GM12875 (cell line): Measurements from ENCODE around the gene SMAD3.

Source experiments
- H3K4me3 ChIP-seq: one replicate; pipeline ENCODE4 v1.5.1; 2011; ENCODE audit warnings: low read depth, low read length, control low read depth
- TF ChIP-seq, protein P1 (sequence below): IDR thresholded peaks from 2 replicates; pipeline ENCODE4 v1.5.1; 2011; ENCODE audit warnings: low read depth, mild to moderate bottlenecking, control low read depth, inconsistent platforms, low read length, moderate library complexity, borderline replicate concordance; ENCODE audit not compliant: insufficient read depth

Gene SMAD3

DNA sequence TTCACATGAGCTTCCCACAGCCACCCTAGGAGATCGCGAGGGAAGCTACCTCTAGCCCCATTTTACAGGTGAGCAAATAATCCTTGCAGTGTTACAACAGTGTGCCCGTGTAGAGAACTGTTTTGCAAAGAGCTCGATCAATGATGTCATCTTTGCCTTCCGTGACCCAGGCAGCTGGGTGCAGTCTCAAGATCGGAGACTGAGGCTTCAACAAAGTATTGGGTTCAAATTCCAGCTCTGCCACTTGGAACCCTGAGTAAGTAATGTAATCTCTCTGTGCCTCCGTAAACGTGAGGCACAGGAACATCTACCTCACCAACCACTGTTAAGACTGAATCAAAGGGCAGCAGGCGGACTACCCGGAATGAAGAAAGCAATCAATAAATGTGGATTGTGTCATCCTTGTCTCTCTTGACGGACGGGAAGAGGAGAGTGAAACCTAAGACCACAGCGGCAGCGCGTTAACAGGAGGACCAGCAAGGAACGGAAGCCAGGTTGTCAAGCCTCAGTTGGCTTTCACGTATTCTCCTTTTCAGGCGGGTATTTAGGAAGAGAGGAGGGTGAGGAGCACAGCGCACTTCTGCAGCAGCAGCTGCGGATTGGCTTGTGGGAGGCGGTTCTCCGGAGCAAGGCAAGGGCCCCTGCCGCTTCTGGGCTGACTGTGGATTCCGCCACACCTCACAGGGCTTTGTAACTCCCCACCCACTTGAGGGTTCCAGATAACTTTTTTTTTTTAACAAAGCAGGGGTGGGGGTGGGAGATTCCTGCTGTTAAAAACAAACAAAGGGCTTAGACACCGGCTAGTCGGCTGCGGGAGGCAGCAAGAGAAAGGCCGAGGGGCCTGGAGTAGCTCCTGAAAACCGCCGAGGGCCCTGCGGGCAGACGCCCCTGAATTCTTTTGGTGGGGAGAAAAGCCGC lies 1.5 kb upstream of the SMAD3 start:
- TF ChIP-seq, protein P1, sequence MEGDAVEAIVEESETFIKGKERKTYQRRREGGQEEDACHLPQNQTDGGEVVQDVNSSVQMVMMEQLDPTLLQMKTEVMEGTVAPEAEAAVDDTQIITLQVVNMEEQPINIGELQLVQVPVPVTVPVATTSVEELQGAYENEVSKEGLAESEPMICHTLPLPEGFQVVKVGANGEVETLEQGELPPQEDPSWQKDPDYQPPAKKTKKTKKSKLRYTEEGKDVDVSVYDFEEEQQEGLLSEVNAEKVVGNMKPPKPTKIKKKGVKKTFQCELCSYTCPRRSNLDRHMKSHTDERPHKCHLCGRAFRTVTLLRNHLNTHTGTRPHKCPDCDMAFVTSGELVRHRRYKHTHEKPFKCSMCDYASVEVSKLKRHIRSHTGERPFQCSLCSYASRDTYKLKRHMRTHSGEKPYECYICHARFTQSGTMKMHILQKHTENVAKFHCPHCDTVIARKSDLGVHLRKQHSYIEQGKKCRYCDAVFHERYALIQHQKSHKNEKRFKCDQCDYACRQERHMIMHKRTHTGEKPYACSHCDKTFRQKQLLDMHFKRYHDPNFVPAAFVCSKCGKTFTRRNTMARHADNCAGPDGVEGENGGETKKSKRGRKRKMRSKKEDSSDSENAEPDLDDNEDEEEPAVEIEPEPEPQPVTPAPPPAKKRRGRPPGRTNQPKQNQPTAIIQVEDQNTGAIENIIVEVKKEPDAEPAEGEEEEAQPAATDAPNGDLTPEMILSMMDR: no peak
- H3K4me3 ChIP-seq: no peak overlapping the region

DNA sequence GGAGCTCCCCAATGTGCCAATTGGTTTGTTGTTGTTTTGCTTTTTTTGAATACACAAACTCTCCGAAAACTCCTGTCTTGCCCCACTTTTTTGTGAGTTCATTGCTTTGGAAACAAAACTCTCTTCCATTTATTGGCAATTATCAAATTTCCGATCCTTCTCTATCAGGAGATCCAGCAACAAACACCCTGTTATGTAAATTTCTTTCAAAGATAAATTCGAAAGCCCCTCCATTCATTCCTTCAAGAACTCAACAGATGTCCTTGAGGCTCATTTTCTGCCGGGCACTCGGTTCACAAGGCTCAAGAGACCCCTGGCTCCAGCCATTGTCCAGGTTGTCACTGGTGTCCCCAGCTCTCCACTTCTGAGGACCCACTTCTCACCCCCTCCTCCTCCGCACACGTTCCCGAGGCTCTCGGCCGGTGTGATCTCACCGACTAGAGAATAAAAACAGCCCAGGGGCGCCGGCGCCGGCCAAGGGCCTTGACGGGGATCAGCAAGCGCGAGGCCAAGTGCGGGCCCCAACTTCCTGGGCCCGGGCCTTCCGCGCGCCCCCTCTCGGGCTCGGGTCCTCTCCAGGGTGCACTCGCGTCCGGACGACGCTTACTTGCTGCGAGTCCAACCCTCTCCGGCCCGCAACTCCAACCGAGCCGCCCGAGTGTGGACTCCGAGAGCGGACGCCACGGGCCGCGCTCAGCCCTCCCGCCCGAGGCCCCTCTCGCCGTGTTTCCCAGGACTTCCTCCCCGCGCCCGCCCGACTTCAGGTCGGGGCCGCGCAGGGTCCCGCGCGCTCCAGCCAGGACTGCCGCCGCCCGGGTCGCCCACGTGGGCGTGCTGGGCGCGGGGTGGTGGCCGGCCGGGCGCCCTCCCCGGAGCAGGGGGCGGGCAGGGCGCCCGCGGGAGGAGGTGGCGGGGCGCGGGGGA lies 533 bp upstream of the SMAD3 start:
- H3K4me3 ChIP-seq: peak overlapping the region; percentile 77
- TF ChIP-seq, protein P1: peak; percentile 14; the same call in 1 of the 2 replicates

DNA sequence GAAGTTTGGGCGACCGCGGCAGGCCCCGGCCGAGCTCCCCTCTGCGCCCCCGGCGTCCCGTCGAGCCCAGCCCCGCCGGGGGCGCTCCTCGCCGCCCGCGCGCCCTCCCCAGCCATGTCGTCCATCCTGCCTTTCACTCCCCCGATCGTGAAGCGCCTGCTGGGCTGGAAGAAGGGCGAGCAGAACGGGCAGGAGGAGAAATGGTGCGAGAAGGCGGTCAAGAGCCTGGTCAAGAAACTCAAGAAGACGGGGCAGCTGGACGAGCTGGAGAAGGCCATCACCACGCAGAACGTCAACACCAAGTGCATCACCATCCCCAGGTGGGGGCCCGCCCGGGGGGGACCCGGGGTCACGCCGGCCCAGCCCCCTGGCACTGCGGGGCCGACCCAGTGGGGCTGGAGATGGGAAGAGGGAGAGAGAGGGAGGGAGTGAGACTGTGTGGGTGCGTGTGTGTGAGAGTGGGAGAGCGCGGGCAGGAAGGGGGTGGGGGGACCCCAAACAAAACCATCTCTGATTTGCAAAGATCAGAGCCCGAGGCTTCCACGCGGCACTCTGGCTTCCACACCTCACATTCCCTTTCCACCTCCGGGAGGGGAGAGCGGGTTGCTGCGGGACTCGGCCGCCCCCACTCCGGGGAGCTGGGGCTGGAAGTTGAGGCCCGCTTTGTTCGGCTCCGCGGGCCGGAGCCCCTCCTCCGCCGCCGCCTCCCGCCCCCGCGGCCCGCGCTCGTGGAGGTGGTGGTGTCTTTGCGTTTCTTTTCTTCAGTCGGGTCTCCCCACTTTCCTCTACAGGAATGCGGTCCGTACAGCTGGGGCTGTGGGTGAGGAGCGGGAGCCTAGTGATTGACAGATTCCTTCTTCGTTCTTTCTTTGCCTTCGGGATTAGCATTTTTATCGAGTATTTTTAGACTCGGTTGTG lies 898 bp downstream of the SMAD3 start:
- H3K4me3 ChIP-seq: peak overlapping the region; percentile 77
- TF ChIP-seq, protein P1: 0 out of 2 replicates have a peak, but pooled peaks have one; percentile 0

DNA sequence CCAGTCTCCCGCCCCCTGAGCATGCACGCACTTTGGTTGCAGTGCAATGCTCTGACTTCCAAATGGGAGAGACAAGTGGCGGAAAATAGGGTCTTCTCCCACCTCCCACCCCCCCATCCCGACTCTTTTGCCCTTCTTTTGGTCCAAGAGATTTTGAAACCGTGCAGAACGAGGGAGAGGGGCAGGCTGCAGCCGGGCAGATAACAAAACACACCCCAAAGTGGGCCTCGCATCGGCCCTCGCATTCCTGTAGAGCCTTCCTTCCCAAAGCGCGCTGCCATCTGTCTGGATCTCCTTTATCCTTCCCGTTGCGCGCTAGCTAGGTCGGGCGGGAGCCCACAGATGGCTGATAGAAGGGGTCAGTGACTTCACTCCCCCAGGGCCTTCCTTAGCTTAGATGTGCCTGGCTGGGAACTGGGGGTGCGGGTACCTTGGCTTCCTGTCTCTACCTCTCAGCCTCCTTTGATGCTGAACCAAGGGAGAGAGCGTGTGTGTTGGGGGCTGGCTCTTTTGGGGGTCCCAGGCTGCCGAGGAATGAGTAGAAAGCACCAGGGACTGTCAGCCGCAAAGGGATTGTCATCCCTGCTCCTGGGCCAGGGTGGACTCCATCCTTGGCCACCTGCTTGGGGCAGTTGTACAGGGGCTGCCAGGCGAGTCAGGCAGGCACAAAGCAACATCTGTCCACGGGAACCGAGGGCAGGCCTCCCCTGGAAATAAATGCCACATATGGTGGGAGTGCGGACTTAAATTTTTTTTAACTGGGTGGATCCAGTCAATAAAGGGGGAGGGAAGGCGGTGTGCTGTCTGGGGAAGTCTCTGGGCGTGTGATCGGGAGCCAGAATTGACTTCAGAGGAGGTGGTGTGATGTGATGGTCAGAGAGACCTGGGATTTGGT lies 1.8 kb downstream of the SMAD3 start:
- H3K4me3 ChIP-seq: peak overlapping the region; percentile 77
- TF ChIP-seq, protein P1: no peak

DNA sequence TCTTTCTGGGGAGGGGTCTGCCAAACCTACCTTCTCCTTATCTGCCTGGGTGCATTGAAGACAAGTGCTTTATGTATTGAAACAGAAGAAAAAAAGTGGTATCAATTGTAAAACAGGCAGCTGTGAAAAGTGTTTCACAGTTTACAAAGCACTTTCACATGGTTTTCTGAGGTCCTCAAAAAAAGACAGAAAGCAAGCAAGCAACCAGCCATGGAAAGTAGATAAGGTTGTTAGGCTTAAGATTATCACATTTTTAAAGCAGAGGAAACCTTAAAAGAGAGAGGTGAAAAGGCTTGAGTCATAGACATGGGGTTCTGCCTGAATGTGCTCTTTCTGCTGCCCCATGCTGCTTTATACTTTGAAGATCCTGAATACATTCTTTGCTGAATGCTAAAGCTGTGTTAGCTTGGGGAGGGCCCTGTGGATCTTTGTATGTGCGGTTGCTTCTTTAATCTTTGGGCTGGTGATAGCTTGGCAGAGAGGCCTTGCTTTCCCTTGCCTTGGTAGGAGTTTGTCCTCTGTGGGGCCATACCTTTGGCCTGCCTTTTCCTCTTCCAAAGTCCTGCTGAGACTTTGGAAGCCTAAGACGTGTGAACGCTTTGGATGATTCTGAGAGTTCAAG lies 2.6 kb downstream of the SMAD3 start:
- TF ChIP-seq, protein P1: no peak
- peak overlapping the region; percentile 77 for H3K4me3 ChIP-seq
